Glomerular endothelial cell (primary cell): ENCODE data around the gene CNDP1. TPM values are rescaled to one million over a fixed set of nuclear protein-coding genes. Genes with fewer than 3 reads are reported as not detected.
A peak's percentile ranks its signal among the peaks of the same experiment; 100 is the strongest.
"Not testable (repeated sequence)": the region's sequence is repeated elsewhere in the genome, so short reads cannot be mapped to it uniquely, and the experiment has no call there.

ENCODE experiments used
- DNase-seq: peaks from one replicate; pipeline ENCODE4 v3.0.0-alpha.2; 2011; ENCODE audit warnings: low read depth, low spot score; ENCODE audit errors: extremely low read depth
- total RNA-seq: library from RNA; depleted of rRNA; stranded (reverse); fragments of >200 nt; gene quantifications from 2 replicates; pipeline ENCODE4 v1.2.3, GENCODE V29; 2015

CNDP1 gene
- total RNA-seq, 1 donor from 2014 or later: not detected

- no peak for DNase-seq
These were observed 10.6 kb downstream of the CNDP1 start for GRCh38 chr18:74544898-74545297.

GRCh38 chr18:74546007-74546406, 11.7 kb downstream of the CNDP1 start:
- no peak for DNase-seq

GRCh38 chr18:74546751-74547530, 12.6 kb downstream of the CNDP1 start:
- DNase-seq: peak; percentile 10

- no peak for DNase-seq
These were observed 13.6 kb downstream of the CNDP1 start for GRCh38 chr18:74547860-74548259.

GRCh38 chr18:74549591-74550104, 15.3 kb downstream of the CNDP1 start:
- no peak for DNase-seq

- DNase-seq: no peak
These were observed 16.6 kb downstream of the CNDP1 start for GRCh38 chr18:74550886-74551285.

- no peak for DNase-seq
These were observed 17.2 kb downstream of the CNDP1 start for GRCh38 chr18:74551452-74551851.

- DNase-seq: peak; percentile 77
These were observed 17.7 kb downstream of the CNDP1 start for GRCh38 chr18:74551936-74552555.

GRCh38 chr18:74556126-74556525, 21.8 kb downstream of the CNDP1 start:
- DNase-seq: no peak

- DNase-seq: no peak
These were observed 23.8 kb downstream of the CNDP1 start for GRCh38 chr18:74558096-74558495.

- DNase-seq: no peak
These were observed 27.9 kb downstream of the CNDP1 start for GRCh38 chr18:74562131-74562730.

- DNase-seq: no peak
These were observed 28.5 kb downstream of the CNDP1 start for GRCh38 chr18:74562775-74563174.

- DNase-seq: no peak
These were observed 29.7 kb downstream of the CNDP1 start for GRCh38 chr18:74563999-74564398.

- not testable (repeated sequence) for DNase-seq
These were observed 30.9 kb downstream of the CNDP1 start for GRCh38 chr18:74565164-74565563.

- DNase-seq: not testable (repeated sequence)
These were observed 31.7 kb downstream of the CNDP1 start for GRCh38 chr18:74565993-74566392.

- no peak for DNase-seq
These were observed 33.5 kb downstream of the CNDP1 start for GRCh38 chr18:74567822-74568221.

GRCh38 chr18:74569401-74569800, 35.1 kb downstream of the CNDP1 start:
- DNase-seq: no peak

GRCh38 chr18:74570266-74570665, 36.0 kb downstream of the CNDP1 start:
- no peak for DNase-seq

GRCh38 chr18:74571895-74572680, 37.8 kb downstream of the CNDP1 start:
- DNase-seq: no peak

- no peak for DNase-seq
These were observed 38.8 kb downstream of the CNDP1 start for GRCh38 chr18:74573053-74573452.

- DNase-seq: no peak
These were observed 40.6 kb downstream of the CNDP1 start for GRCh38 chr18:74574916-74575315.
